ENCODE results near the gene OARD1.

The OARD1 gene

DNA sequence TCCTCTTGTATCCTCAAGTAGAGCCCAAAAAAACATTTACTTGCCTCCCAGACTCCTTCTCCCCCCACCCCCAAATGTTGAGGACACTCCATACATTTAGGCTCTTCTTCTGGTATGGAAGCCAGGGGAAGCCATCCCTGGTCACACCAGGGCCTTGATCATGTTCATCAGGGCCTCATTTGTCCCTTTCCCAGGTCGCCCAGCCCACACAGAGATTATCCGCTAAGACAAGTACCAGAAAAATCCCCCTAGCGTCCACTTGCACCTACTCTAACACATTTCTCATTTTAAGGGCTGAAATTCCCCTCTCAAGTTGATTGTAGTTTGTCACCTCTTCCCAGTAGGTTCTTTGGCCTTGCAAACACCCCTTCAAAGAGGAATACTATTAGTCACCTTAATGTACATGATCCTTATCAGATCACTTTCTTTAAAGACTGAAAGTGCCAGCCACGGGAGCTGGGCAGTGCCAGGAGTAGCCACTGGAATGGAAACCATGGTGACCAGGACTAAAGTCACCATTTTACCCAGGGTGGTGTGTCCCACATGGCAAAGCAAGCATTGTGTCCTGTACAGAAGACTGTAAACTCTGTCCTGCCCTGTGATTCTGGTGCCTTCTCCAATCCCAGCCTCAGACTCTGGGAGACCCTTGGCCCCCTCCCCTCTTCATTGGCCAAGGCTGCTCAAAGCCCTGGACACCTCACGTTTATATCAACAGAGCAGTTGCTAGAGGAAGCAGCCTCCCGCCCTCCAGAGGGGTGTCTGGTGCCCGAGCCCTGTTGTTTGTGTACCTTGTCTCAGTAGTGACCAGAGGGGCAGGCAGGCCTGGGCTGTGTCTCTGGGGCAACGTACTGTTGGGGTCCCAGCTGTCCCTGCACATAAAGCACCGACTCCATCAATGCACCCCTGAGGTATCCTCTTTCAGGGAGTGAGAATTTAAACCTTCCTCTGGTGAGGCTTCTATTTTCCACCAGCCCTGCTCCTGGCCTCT lies 24.1 kb downstream of the OARD1 start:
- no peak for DNase-seq

DNA sequence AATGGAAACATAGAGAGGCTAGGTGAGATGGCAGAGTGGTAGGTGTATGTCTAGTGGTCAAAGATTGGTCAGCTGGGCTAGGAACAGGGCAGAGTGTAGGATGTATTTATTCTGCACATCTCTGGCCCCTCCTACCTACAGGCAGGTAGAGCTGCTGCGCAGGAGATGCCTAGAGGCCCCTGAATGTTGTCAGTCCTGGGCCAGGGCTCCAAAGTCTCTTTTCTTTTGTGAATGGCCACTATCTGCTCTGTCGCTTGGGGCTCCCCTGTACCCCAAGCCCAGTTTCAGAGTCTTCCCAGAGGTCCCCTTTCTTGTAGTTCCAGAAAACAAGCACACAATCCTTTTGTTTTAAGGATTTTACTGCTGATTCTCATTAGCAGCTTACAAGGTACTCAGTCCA lies 24.9 kb downstream of the OARD1 start:
- no peak for DNase-seq

DNA sequence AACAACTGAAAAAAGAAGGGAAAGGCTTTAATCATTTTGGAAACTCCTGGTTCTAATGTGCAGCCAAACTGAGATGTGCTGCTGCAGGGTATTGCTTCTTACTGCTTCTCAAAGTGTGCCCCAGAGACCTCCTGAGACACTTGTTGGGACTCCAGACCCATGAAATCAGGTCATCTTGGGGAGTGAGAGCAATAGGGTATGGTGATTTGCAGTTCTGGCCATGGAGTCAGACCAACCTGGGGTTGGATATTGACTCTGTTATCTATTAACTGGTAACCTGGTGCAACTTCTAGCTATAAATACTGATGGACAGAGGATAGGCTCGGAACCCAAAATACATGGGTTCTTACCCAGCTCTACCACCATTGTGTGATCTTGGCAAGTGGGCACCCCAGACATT lies 26.1 kb downstream of the OARD1 start:
- no peak for DNase-seq

DNA sequence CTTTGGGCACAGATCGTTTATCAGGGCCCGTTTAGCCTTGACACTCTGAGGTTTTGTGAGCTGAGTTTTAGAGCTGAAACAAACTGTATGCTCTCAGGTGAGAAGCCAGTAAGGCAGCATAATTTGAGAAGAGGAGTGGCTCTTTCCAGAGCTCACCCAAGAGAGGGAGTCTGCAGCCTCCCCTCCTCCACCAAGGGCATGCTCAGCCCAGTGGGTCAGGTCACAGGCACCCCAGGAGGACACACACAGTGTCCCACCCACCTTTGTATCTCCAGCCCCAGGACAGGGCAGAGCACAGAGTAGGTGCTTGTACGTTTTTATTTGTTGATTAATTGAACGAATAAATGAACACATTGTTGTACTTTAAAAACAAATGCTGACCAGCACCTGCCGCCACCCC lies 26.5 kb downstream of the OARD1 start:
- DNase-seq: no peak

DNA sequence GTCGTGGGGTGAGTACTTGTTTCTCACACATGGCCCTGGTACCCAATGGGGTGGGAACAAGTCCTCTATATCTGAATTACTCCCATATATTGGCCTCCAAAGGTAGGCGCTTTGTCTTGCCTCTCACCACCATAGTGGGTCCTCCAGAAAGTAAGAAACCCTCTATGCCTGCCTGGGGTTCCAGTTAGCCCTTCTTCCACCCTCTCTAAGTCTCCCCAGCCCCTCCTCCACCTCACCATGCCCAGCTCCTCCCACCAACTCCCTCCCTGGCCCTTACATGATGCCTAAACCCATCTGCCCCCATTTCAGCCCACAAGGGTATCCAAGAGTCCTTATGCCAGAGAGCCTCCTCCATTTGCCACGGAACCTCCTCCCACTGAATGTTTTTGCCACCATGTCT lies 29.0 kb downstream of the OARD1 start:
- DNase-seq: no peak

DNA sequence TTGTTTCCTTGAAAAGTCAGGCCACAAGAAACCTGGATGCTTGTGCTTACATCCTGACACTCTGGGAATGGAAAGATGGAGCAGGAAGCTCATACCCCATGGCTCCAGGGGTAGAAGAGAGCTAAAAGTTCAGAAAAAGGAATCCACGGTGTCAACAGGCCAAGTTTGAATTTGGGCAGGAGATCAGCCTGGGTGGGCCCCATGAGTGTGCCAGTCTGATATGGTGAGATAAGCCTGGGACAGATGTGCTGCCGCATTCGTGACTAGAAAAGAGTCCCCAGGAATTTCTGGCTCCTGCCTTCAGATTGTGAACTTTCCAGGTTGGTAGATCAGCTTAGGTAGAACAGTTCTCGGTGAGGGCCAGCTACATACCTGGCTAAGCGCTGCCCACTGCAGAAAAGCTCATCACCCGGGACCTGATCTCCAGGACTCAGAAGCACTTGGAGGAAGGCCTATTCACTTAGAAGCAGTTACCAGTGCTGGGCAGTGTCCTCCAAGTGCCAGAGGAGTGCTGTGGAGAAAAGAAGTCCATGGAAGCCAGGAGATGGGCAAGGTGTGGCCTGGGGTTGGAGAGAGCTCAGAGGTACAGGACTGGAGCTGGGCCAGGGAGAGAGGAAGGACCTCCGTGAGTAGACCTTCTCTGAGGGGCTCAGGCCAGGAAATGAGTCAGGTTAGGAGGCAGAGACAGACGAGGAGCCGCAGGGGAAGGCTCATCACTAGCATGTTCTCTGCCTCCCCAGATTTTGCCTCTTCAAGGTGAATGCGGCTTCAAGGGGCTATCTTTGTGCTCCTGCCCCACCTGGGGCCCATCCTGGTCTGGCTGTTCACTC lies 29.7 kb downstream of the OARD1 start, which contains the start of gene TSPO2:
Gene TSPO2 (plus strand): TSS at position 242 of the 830 bp plus-strand sequence. CDS start 519 bp downstream, at position 761.
- no peak for DNase-seq

DNA sequence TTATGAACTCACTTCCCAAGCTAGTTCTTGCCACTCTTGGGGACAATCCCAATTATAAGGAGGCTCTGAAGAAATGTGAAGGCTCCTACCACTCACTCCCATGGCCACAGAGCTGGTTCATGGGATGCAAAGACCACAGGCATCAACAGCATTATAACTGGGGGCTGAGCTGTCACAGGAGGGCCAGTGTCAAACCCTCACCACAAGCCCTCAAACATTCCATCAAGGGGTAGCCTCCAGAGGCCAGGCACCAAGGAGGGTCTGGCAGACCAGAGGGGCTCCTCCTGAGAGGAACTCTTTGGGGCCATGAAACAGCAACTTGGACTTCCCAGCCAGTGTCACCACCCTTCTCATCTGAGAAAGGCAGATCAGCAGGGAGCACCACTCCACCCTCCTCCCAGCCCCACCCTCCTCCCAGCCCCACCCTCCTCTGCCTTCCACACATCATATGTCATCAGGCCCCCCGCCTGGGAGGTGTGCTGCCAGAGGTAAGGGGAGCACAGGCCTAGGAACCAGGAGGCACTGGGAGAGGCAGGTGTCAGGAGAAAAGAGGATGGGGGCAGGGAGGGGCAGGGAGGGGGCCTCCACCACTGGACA lies 31.1 kb downstream of the OARD1 start:
- DNase-seq: no peak

DNA sequence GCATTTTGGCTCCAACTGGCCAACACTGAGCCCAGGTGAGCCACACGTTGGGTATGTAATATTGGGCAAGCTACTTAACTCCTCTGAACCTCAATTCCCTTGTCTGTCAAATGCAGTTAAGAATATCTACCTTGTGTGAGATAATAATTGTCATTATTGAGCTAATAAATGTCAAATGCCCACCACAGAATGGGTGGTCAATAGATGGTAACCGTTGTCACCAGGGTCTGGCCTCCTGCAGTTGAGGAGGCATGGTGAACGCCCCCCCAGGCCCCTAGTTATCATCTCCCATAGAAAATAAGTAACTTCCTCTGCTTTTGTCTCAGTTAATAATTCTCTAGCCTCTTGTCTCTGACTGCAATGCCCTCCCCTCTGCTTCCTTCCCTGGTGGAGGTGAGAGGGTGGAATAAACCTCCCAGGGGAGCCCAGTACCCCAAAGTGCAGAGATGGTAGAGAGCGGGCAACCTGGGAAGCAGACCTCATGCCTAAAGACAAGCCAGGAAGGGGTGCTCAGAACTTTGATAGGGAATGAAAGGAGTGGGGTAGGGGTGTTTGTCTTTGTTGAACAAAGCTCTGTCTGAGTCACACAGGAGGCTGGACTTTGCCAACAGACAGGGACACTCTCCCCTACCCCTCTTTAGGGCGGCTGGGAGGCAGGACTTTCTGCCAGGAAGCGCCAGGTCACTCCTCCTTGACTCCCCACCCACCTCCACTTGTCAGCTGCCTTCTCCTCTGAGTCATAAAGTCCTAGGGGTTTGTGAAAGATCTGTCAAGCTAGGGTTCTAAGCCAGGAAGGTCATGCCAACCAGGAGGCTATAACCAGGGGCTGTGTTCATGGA lies 31.8 kb downstream of the OARD1 start:
- DNase-seq: peak; percentile 16

DNA sequence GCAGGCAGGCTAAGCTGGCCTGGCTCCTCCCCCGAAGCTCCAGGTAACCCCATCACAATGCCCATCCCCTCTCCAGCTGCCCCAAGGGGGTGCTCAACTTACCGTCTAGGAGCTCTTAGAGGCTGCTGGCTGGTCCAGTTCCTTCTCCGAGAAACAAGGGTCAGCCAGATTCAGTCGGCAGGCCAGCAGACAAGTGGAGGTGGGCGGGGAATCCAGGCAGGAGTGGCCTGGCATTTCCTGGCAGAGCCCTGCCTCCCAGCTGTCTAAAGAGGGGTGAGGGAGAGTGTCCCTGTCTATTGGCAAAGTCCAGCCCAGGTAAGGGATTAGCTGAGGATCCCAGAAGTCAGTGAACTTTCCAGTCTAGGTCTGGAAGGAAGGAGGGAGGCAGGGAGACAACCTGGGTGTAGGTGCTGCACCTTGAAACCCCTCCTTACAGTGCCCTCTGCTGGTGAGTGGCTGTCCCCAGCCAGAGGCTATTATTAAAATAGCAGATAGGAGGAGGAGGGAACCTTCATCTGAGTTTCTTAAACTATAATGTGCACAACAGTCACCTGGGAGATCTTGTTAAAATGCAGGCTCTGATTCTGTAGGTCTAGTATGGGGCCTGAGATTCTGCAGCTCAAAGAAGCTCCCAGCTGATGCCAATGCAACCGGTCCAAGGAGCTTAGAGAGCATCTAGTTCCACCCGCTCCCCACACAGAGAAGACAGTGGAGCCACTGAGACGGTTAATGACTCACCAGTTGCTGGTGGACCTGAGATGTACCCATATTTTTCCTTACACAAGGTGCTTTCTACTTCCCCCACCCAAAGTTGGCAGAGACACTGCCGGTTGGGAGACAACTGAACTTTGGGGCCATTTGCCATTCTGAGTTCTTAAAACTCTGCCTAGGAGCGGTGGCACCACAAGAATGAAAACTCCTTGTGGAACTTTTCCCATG lies 32.8 kb downstream of the OARD1 start, which contains the start of gene UNC5CL:
Gene UNC5CL (minus strand): TSS at position 162 of the 939 bp plus-strand sequence. CDS start 4,147 bp downstream, outside the sequence.
- DNase-seq: peak; percentile 72

DNA sequence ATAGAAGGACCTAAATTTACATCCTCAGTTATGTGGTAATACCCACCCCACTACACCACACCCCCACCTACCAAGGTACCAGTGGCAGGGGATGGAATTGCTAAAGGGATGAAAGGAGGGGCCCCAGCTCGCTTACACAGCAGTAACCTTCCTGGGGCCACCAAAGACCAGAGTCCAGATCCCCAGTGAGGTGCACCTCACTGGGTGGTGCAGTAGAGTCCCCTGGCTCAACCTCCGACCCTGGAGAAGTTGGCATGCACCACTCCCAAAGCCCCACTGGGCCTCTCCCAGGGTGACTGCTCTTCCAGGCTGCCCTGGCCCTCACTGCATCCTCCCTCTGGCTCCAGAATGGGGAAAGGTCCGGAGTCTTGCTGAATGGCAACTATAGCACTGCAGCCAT lies 34.0 kb downstream of the OARD1 start:
- DNase-seq: no peak

DNA sequence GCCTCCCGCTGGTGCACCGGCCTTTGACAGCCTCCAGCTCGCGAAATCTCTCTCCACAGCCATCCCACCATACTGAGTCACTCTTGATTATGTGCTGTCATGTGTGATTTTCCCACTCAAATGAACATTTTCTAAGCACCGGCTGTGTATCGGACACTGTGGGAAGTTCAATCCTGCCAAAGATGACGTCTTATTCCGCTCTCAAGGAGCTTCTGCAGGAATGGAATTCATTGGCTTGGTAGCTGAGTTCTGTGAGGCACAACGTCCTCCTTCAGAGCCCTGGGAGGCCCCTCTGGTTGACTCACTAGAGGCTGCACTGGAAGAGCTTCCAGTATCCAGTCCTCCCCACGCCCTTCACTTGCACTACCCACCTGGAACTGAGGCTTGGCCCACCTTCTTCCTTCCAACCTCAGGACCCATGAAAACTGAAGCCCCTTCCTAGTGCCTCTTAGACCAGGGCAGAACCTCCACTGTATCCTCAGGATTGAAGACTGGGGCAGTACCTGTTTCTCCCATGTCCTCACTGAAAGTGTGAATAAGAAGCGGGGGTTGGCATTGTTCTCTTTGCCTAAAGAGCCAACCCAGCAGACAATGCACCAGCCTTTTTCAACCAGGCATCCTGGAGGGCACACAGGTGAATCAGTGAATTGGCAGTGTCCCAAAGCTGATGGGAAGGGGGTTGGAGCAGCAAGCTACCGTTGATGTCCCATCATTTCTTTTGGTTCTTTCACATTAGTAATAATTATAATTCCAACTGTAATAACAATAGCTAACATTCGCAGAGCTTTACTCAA lies 34.9 kb downstream of the OARD1 start:
- no peak for DNase-seq

DNA sequence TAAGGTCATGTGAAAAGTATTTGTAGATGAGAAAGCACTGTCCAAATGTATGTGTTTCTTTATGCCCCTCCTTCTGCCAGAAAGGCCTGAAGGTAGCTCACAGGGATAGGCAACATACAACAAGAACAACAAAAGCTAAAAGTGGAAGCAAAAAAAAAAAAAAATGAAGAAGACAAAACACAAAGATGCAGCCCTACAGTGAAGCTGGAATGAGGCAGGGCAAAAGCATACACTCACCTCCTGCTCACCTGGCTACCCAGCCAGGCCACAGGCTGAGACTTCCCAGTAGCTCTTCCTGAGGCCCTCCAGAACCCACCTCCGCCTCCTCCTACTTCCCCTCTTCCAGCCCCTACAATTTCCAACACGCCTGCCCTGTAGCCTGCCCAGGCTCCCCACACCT lies 35.6 kb downstream of the OARD1 start:
- no peak for DNase-seq

DNA sequence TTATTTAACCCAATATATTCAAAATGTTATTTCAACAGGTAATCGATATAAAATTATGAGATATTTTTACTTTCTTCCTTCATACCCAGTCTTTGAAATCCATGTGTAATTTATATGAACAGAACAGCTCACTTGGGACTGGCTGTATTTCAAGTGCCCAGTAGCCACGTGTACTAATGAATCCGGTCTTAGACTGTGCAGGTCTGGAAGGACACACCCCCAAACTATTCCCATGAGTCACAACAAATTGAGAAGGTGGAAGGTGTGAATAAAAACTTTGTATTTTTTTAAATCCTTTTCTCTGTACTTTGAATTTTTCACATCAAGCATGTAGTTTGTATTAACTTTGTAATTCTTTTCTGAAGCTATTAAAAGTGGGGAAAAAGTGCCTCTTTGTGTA lies 36.0 kb downstream of the OARD1 start:
- DNase-seq: no peak

DNA sequence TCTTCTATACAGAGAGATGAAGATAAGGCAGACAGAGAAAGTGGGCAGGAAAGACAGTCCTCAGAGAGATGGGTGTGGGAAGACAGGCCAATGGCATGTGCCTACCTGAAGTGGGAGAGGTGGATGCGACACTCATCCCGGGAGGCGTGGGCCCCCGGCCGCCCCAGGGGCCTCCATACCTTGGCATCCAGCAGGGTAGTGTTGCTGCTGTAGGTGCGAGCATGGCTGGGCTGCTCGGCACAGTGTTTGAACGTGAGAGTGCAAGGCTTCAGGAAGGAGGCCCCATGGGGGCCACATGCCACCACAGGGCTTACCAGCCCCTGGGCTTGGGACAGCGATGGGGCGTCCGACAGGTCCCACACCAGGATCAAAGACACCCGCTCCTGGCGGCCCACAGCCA lies 38.4 kb downstream of the OARD1 start:
- DNase-seq: no peak

DNA sequence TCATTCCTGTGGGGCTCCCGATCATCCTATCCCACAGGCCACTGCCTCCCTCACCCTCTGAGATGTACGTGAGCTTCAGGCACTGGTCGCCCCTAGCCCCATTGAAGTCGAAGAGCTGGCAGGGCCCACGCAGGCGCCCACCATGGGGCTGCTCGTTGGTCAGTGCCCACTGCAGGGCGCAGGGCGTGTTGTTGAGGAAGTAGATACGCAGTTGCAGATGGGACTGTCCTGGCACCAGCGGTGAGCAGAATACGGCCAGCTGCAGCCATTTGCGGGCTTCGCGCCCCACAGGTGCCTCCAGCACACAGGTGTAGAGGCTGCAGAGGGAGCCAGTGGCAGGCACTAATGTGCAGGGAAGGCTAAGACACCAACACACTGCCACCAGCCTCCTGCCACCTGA lies 39.3 kb downstream of the OARD1 start:
- no peak for DNase-seq

DNA sequence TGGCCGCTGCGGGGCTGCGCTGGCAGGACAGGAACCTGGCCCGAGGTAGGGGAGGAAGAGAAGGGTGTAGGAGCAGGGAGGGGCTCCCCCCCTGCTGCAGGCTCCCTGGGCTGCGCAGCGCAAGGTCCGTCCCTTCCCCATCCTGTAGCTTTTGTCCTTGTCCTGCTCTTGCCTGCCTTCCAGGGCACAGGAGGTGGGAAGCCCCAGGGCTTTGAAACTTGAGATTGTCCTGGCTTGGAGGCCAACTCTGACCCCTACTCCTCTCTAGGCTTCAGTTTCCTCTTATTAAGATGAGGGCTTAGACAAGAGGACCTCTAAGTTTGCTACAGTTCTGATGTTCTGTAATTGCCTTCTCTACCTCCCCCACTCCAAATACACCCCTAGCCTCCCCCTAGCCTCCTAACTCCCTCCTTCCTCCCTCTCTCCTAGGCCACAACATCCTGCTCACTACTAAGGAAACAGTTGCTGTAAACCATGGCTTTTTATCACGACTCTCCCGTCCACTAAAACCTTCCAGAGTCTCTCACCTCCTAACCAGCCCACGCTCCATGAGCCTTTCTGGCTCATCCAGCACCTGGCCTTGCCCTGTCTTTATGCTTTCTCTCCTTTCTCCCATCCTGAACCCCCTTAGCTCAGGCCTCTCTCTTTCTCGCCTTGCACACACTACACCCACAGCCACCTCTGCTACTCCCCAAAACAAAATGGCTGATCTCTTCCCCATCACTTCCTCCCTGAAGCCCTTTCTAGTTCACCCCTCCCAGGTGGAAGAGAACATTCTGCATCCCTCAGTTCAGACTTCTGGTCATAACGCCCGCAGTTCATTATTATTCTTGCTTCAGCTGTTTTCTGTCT lies 43.4 kb downstream of the OARD1 start:
- DNase-seq: no peak

DNA sequence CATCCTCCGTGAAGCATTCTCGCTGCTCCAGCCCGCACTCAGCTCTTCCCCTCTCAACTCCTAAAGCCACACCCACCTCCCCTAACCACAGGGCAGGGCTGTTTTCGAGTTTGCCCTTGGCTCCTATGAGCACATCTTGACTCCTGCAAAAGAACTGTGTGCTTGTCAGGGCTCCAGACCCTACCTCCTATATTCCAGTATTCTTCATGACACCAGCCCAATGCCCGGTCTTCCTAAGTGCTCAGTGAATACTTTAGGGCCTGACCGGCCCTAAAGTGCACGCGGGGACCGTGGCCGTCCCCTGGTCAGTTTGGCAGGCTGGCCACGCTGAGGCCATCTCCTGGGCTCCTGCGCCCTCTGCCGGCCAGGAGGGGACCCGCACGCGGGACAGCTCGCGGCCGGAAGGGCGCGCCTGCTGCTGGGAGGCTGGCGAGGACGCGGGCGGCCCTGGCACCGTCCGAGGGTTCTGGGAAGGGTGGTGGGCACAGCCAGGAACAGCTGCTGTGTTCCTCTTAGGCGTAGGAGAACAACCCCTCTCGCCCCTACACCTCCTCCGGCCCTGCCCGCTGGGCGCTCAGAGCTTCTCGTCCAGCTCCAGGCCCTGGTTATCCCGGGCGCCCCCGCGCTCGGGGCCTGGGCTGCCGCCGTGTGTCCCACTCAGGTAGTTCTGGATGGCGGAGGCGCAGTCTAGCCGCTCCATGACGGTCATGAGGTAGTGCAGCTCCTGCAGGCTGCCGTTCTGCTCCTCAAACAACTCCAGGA lies 44.2 kb downstream of the OARD1 start:
- peak; percentile 82 for DNase-seq

DNA sequence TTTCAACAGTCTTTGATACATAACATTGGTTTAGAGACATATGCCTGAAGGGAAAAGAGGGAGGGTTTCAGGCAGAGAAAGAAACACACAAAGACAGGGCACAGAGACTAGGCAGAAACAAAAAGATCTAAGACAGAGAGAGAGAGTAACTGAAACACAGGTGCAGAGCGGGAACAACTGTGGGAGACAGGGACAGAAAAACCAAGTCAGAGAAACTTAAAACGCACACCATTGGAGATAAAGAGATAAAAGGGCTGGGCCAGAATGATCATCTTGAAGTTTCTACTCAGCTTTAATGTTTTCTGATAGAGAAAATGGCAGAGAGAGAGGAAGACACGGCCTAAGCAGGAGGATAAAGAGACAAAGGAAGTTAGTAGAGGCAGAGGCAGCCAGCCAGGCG lies 44.9 kb downstream of the OARD1 start:
- no peak for DNase-seq
